Stomach (tissue), 4 donors: Measurements from ENCODE around the gene RAPSN.

ENCODE experiments used
- POLR2A ChIP-seq, 4 donors: fragments of 450-650 bp; IDR thresholded peaks; one replicate each; pipeline ENCODE4 v1.6.1; 2016; ENCODE audit warnings: antibody characterized with exemption in 4 of 4, control low read depth in 2 of 4, mild to moderate bottlenecking in 1 of 4, moderate library complexity in 1 of 4
- TF ChIP-seq, protein P1 (sequence below), 7 experiments: fragments of 450-650 bp in 4 of 7; fragments of 200-600 bp in 3 of 7; sonication (generic) in 3 of 7; IDR thresholded peaks; one replicate each; pipeline ENCODE4 v1.5.1; 2016 to 2019; ENCODE audit warnings: antibody characterized with exemption in 7 of 7, control low read depth in 2 of 7, mild to moderate bottlenecking in 1 of 7

DNA sequence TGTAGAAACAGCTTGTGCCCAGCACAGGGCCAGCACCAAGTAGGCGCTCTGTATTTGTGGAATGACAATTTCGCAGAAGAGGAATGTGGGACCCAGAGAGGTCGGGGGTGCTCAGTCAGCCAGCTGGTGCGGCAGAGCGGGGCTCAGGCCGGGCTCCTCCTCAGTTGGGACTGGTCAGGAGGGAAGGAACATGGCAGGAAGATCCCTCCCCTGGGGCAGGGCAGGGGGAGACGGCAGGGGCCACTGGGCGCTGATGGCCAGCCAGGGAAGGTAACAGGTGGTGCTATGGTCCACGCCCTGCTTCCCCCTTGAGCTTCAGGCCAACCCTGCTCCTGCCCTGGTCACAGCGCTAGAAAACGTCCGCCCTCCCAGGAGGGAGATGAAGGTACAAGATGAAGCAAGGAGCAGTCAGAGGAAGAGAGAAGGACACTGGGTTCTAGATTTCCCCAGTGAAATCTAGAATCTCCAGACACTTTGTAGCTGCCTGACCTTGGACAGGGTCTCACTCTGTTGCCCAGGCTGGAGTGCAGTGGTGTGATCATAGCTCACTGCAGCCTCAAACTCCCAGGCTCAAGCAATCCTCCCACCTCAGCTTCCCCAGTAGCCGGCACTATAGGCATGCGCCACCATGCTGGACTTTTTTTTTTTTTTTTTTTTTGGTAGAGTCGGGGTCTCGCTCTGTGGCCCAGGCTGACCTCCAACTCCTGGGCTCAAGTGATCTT is 57.1 kb downstream of the RAPSN start:
- TF ChIP-seq, protein P1, sequence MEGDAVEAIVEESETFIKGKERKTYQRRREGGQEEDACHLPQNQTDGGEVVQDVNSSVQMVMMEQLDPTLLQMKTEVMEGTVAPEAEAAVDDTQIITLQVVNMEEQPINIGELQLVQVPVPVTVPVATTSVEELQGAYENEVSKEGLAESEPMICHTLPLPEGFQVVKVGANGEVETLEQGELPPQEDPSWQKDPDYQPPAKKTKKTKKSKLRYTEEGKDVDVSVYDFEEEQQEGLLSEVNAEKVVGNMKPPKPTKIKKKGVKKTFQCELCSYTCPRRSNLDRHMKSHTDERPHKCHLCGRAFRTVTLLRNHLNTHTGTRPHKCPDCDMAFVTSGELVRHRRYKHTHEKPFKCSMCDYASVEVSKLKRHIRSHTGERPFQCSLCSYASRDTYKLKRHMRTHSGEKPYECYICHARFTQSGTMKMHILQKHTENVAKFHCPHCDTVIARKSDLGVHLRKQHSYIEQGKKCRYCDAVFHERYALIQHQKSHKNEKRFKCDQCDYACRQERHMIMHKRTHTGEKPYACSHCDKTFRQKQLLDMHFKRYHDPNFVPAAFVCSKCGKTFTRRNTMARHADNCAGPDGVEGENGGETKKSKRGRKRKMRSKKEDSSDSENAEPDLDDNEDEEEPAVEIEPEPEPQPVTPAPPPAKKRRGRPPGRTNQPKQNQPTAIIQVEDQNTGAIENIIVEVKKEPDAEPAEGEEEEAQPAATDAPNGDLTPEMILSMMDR (IDR thresholded peaks at IDR 0.05), result no peak
- TF ChIP-seq POLR2A (IDR thresholded peaks at IDR 0.05), result no peak
